Cardiac ventricle fibroblast (primary cell): ENCODE measurements around the gene BCL11B. TPM values are rescaled to one million over a fixed set of nuclear protein-coding genes. Genes with fewer than 3 reads are reported as not detected.

ENCODE experiments used
- total RNA-seq: library from RNA; depleted of rRNA; stranded (reverse); fragments of >200 nt; gene quantifications from 2 replicates; pipeline ENCODE4 v1.2.3, GENCODE V29; 2015

The BCL11B gene
- total RNA-seq = 0.05 TPM in 1 of 2 replicates, not detected in the other

DNA sequence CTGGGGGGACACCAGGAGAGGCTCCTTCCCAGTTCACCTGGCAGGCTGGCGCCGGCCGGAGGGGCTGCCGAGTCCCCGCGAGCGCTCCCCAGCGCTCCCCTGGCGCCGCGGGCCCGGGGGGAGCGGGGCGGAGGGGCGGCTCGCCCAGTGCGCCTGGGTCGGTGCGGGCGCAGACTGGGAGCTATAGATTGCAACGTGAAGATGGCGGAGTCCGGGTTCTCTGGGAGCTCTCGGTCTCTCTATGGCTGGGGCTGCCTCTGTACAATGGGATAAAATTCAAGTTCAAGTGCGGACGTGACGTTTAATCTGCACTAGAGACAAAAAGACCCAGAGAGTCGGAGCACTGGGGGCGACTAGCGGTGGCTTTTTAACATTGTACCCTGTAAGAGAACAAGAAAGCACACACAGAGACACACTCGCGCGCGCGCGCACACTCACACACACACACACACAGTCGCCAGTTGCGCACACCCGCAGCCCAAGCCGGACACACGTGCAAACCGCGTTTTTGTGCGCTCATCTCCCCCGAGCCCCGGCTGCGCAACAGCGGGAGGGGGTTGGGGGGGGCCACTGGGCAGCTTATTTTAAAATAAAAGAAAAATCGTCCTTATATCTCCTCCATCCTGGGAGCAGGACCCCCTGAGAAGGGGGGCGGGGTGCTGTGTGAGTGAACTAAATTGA is at the start of gene BCL11B:
TSS of gene BCL11B (minus strand) at position 247 of the 681 bp plus-strand sequence. CDS start 979 bp downstream, outside the sequence.

Other genes with a start within 250 kb of the BCL11B start
- gene SETD3, start 208.7 kb upstream of the BCL11B start, total RNA-seq = 29.1 and 40.8 TPM in 2 replicates
- gene CCNK, start 209.2 kb upstream of the BCL11B start, total RNA-seq = 15.9 and 29.0 TPM in 2 replicates